ENCODE data around the gene ISG15.
"Not testable (repeated sequence)": the region's sequence is repeated elsewhere in the genome, so short reads cannot be mapped to it uniquely, and the experiment has no call there.

The ISG15 gene

DNA sequence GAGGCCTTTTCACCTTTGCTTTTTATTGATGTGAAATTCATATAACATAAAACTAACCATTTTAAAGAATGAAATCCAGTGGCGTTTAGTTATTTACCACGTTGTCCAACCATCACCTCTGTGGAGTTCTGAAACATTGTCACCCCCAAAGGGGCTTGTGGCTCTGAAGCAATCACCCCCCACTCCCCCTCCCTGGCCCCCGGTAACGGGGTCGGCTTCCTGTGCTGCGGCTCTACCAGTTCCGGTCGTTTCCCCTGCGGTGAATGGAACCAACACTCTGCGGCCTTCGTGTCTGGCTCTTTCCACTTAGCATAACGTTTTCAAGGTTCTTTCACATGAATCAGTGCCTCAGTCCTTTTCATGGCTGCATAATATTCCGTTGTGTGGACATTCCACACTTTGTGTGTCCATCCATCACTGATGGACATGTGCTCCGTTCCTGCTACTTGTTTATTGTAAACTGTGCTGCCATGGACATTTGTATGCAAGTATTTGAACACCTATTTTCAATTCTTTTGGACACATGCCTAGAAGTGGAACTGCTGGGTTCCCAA is 1.8 kb upstream of the ISG15 start:
- DNase-seq (ENCODE audit: insufficient read length) = no peak
- FAIRE-seq = no peak
- TF ChIP-seq POLR2A (IDR thresholded peaks at IDR 0.05; ENCODE audit: low read depth, low read length) (no peak), TAF1 (IDR thresholded peaks at IDR 0.05; ENCODE audit: borderline replicate concordance, low read depth, low read length) (no peak), POLR2AphosphoS5 (IDR thresholded peaks at IDR 0.05; ENCODE audit: low read depth, low read length) (no peak)

DNA sequence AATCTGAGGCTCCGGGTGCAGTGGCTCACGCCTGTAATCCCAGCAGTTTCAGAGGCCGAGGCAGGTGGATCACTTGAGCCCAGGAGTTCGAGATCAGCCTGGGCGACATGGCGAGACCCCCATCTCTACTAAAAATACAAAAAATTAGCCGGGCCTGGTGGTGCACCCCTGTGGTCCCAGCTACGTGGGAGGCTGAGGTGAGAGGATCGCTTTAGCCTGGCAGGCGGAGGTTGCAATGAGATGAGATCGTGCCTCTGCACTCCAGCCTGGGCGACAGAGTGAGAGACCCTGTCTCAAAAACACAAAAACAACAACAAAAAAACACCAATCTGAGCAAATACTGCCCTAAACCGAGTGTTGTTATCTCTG is 577 bp upstream of the ISG15 start:
- not testable (repeated sequence) for DNase-seq (ENCODE audit: insufficient read length); FAIRE-seq

DNA sequence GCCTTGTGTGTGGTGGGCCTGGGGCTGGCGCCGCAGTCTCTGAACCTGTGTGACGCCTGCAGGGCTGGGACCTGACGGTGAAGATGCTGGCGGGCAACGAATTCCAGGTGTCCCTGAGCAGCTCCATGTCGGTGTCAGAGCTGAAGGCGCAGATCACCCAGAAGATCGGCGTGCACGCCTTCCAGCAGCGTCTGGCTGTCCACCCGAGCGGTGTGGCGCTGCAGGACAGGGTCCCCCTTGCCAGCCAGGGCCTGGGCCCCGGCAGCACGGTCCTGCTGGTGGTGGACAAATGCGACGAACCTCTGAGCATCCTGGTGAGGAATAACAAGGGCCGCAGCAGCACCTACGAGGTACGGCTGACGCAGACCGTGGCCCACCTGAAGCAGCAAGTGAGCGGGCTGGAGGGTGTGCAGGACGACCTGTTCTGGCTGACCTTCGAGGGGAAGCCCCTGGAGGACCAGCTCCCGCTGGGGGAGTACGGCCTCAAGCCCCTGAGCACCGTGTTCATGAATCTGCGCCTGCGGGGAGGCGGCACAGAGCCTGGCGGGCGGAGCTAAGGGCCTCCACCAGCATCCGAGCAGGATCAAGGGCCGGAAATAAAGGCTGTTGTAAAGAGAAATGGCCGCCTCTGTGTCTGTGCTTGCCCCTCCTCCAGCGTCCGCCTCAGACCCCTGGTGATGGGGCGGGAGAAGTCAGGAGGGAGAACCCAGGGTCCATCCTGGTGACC is 788 bp downstream of the ISG15 start:
- DNase-seq (ENCODE audit: insufficient read length) (no peak), FAIRE-seq (no peak)
- TF ChIP-seq POLR2A (IDR thresholded peaks at IDR 0.05; ENCODE audit: low read depth, low read length) (no peak; the same call in 1 of the 2 replicates), POLR2AphosphoS5 (IDR thresholded peaks at IDR 0.05; ENCODE audit: low read depth, low read length) (no peak), TAF1 (IDR thresholded peaks at IDR 0.05; ENCODE audit: borderline replicate concordance, low read depth, low read length) (no peak)

DNA sequence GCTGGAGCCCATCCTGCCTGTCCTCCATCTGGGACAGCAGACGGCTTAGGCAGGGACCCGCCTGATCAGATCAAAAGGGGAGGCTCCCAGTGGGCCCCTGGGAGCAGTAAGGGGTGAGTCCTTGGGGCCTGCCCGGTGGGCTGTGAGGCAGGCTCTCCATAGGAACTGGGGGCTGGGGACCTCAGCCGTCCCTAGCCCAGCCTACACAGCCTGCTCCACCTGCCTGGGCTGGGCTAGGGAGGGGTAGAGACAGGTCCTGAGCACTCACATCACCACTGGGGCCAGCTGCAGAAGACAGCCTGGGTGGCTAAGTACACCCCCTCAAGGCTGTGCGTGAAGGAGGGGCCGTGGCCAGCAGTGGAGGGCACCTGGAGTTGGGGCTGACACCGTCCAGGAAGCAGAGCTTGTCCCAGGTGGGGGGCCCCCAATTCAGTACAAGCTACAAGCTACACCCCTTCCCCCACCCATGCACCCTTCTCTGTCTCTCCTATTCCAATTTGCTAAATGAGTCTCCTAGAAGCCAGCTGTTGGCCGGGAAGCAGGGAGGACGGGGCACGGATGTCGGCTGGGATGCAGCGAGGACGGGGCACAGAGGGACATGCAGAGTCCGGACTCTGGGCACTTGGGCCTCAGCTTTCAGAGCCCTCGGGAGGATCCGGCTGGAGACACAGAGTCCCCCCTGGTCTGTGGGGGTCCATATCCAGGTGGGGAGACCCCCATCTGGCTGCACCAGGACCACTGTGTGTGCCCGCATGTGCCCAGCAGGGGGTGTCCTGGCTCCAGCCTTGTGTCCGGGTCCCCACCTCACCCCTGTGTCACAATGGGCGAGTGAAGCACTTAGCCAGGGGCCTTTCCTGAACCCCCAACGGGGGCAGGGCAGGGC is 1.7 kb downstream of the ISG15 start:
- TF ChIP-seq POLR2A (IDR thresholded peaks at IDR 0.05; ENCODE audit: low read depth, low read length) = no peak
- TF ChIP-seq TAF1 (IDR thresholded peaks at IDR 0.05; ENCODE audit: borderline replicate concordance, low read depth, low read length) = no peak
- TF ChIP-seq POLR2AphosphoS5 (IDR thresholded peaks at IDR 0.05; ENCODE audit: low read depth, low read length) = no peak
- FAIRE-seq = no peak
- no peak for DNase-seq (ENCODE audit: insufficient read length)

DNA sequence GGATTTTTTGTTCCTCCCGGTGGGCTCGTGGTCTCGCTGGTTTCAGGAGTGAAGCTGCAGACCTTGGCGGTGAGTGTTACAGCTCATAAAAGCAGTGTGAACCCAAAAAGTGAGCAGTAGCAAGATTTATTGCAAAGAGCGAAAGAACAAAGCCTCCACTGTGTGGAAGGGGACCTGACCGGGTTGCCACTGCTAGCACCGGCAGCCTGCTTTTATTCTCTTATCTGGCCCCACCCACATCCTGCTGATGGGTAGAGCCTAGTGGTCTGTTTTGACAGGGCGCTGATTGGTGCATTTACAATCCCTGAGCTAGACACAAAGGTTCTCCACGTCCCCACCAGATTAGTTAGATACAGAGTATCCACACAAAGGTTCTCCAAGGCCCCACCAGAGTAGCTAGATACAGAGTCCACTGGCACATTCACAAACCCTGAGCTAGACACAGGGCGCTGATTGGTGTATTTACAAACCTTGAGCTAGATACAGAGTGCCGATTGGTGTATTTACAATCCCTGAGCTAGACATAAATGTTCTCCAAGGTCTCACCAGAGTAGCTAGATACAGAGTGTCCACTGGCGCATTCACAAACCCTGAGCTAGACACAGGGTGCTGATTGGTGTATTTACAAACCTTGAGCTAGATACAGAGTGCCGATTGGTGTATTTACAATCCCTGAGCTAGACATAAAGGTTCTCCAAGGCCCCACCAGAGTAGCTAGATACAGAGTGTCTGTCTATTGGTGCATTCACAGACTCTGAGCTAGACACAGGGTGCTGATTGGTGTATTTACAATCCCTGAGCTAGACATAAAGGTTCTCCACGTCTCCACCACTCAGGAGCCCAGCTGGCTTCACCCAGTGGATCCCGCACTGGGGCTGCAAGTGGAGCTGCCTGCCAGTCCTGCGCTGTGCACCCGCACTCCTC is 4.4 kb downstream of the ISG15 start:
- not testable (repeated sequence) for FAIRE-seq; DNase-seq (ENCODE audit: insufficient read length)

DNA sequence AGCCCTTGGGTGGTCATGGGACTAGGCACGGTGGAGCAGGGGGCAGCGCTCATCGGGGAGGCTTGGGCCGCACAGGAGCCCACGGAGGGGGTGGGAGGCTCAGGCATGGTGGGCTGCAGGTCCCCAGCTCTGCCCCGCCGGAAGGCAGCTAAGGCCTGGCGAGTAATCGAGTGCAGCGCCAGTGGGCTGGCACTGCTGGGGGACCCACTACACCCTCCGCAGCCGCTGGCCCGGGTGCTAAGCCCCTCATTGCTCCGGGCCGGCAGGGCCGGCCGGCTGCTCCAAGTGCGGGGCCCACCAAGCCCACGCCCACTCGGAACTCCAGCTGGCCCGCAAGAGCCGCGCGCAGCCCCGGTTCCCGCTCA is 5.0 kb downstream of the ISG15 start:
- not testable (repeated sequence) for DNase-seq (ENCODE audit: insufficient read length); FAIRE-seq

DNA sequence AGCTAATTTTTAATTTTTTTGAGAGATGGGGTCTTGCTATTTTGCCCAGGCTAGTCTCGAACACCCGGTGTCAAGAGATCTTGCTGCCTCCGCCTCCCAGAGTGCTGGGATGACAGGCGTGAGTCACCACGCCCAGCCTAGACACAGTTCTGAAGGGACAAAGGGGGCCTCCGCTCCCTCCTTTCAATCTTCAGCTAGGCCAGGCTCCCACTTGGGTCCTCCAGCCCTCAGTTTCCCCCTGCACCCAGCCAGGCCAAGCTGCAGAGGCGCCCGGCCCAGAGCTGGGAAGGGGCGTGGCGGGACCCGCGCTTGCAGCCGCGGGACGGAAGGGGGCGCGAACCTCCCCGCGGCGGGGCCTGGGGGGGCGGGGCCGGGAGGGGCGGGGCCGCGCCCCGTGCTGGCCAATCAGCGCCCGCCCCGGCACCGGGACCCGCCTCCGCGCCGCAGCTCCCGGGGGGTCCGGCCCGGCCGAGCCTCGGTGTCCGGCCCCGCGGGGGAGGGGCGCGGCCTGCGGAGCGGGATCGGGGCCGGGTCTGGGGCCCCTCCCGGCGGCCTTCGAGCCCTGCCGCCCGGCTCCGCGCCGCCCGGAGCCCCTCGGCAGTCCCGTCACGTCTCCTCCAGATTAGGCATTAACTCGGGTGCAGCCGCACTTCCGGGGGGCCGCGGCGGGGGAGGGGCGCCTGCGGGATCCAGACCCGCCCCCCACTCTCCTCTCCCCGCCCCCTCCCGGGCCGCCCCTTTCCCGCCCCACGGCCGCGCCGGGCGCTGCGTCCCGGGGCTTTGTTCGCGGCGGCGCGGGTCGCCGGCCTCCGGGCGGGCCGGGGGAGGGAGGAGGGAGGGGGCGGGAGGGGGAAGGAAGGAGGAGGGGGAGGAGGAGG is 6.1 kb downstream of the ISG15 start:
- TF ChIP-seq POLR2AphosphoS5 (IDR thresholded peaks at IDR 0.05; ENCODE audit: low read depth, low read length) (no peak), POLR2A (IDR thresholded peaks at IDR 0.05; ENCODE audit: low read depth, low read length) (no peak), TAF1 (IDR thresholded peaks at IDR 0.05; ENCODE audit: borderline replicate concordance, low read depth, low read length) (no peak)
- DNase-seq (ENCODE audit: insufficient read length) (peak; percentile 93), FAIRE-seq (peak; percentile 91)

DNA sequence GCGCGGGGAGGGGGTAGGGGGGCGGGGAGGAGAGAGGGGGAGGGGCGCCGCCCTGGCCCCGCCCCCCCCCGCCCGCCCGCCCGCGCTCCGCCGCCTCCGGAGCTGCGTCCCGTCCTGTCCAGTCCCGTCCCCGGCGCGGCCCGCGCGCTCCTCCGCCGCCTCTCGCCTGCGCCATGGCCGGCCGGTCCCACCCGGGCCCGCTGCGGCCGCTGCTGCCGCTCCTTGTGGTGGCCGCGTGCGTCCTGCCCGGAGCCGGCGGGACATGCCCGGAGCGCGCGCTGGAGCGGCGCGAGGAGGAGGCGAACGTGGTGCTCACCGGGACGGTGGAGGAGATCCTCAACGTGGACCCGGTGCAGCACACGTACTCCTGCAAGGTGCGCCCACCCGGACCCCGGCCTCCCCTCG is 6.7 kb downstream of the ISG15 start, which contains the start of gene AGRN:
TSS of gene AGRN (plus strand) at position 121 of the 405 bp plus-strand sequence. CDS start at position 174, 53 bp downstream.
- FAIRE-seq (no peak), DNase-seq (ENCODE audit: insufficient read length) (no peak)
- no peak for TF ChIP-seq TAF1 (IDR thresholded peaks at IDR 0.05; ENCODE audit: borderline replicate concordance, low read depth, low read length)
- TF ChIP-seq POLR2A (IDR thresholded peaks at IDR 0.05; ENCODE audit: low read depth, low read length) = no peak
- no peak for TF ChIP-seq POLR2AphosphoS5 (IDR thresholded peaks at IDR 0.05; ENCODE audit: low read depth, low read length)

DNA sequence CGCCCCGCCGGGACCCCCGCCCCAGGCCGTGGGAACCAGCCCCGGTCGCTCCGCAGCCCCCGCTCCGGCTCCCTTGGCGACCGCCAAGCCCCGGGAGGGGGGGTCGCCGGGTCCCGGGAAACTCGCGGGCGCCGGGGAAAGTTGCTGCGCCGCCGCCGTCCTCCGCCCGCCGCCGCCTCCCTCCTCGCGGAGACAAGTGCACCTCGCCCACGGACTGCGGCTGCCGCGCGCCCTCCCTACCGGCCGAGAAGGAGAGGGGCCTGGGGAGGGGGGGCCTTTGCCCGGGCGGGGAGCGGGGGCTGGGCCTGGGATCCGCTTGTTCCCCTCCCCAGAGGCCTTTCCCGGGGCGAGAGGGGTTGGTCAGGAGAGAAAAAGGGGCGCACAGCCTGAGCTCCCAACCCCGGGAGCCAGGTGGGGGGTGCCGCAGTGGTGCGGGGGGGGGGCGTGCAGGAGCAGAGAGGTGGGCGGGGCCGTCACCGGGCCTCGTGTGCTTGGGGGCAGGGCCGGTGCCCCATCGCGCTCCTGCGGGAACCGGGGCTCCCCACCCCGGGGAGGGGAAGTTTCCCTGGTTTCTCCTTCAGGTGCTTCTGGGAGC is 7.2 kb downstream of the ISG15 start:
- DNase-seq (ENCODE audit: insufficient read length) (no peak), FAIRE-seq (no peak)
- no peak for TF ChIP-seq TAF1 (IDR thresholded peaks at IDR 0.05; ENCODE audit: borderline replicate concordance, low read depth, low read length)
- TF ChIP-seq POLR2A (IDR thresholded peaks at IDR 0.05; ENCODE audit: low read depth, low read length) = no peak
- no peak for TF ChIP-seq POLR2AphosphoS5 (IDR thresholded peaks at IDR 0.05; ENCODE audit: low read depth, low read length)
